HepG2 (cell line): Measurements from ENCODE around the gene DYNLT2B. TPM values are rescaled to one million over a fixed set of nuclear protein-coding genes. Genes with fewer than 3 reads are reported as not detected.
A peak's percentile ranks its signal among the peaks of the same experiment; 100 is the strongest.

Experiments used
- FOXP1 ChIP-seq, 2 experiments: fragments of 450-650 bp in 1 of 2; IDR thresholded peaks; 2 replicates each; pipeline ENCODE4 v1.6.1; 2017 to 2018; ENCODE audit warnings: antibody characterized with exemption in 1 of 2
- GTF3A ChIP-seq: sonication (generic); formaldehyde crosslinking; conservative IDR thresholded peaks from 2 replicates; pipeline ENCODE4 v1.4.0; 2020; ENCODE audit warnings: mild to moderate bottlenecking, missing genetic modification reagents
- MED13 ChIP-seq: sonication (generic); formaldehyde crosslinking; IDR thresholded peaks from 2 replicates; pipeline ENCODE4 v1.5.0; 2020; ENCODE audit warnings: missing genetic modification reagents
- PHB2 ChIP-seq: fragments of 450-650 bp; IDR thresholded peaks from 2 replicates; pipeline ENCODE4 v1.6.1; 2018; ENCODE audit not compliant: partially characterized antibody
- POLR2AphosphoS2 ChIP-seq: IDR thresholded peaks from 2 replicates; pipeline ENCODE4 v1.6.1; 2011; ENCODE audit warnings: low read depth, low read length, improper control_type of control experiment
- SAP130 ChIP-seq: IDR thresholded peaks from 2 replicates; pipeline ENCODE4 v1.6.1; 2016; ENCODE audit warnings: low read depth
- SIN3B ChIP-seq: fragments of 150-350 bp; IDR thresholded peaks from 2 replicates; pipeline ENCODE4 v1.6.1; 2014; ENCODE audit warnings: low read length
- SNRNP70 ChIP-seq: fragments of 200-400 bp; formaldehyde crosslinking; IDR thresholded peaks from 2 replicates; pipeline ENCODE4 v1.6.1; 2017; ENCODE audit warnings: mild to moderate bottlenecking, low read depth, low read length, moderate library complexity
- ZNF235 ChIP-seq: sonication (generic); formaldehyde crosslinking; IDR thresholded peaks from 2 replicates; pipeline ENCODE4 v1.8.1; 2023; ENCODE audit warnings: mild to moderate bottlenecking, missing genetic modification reagents, borderline replicate concordance
- ZNF333 ChIP-seq: sonication (generic); formaldehyde crosslinking; IDR thresholded peaks from 2 replicates; pipeline ENCODE4 v1.4.0; 2020; ENCODE audit warnings: mild to moderate bottlenecking, missing genetic modification reagents, borderline replicate concordance
- ZNF687 ChIP-seq: sonication (generic); formaldehyde crosslinking; IDR thresholded peaks from 2 replicates; pipeline ENCODE4 v1.5.1; 2020; ENCODE audit warnings: mild to moderate bottlenecking, missing genetic modification reagents, moderate library complexity
- ZNF891 ChIP-seq: sonication (generic); formaldehyde crosslinking; IDR thresholded peaks from 2 replicates; pipeline ENCODE4 v1.5.0; 2020; ENCODE audit warnings: mild to moderate bottlenecking, missing genetic modification reagents
- polyA plus RNA-seq, 8 experiments: library from polyadenylated mRNA; depleted of rRNA in 3 of 8; stranded (reverse) in 7 of 8; unstranded in 1 of 8; fragments of >200 nt; fragmentation: Illumina TruSeq in 4 of 8; extraction: Trizol in 4 of 8; gene quantifications; 2 replicates each; pipeline versions ENCODE4 v1.2.1 to v1.2.3, GENCODE V29; 2011 to 2016; ENCODE audit warnings: low read depth in 4 of 8, missing spikeins in 1 of 8, mixed read lengths in 1 of 8; ENCODE audit not compliant: insufficient read depth in 1 of 8
- total RNA-seq, 5 experiments: library from RNA; depleted of rRNA; stranded (reverse); fragments of >200 nt; fragmentation: Illumina TruSeq; extraction: Trizol; gene quantifications; 2 replicates each; pipeline ENCODE4 v1.2.3, GENCODE V29; 2016; ENCODE audit warnings: low read depth in 1 of 5
- TF ChIP-seq, protein P1 (sequence below): sonication (generic); formaldehyde crosslinking; IDR thresholded peaks from 2 replicates; pipeline ENCODE4 v1.5.1; 2020; ENCODE audit warnings: mild to moderate bottlenecking, missing genetic modification reagents, borderline replicate concordance

The DYNLT2B gene
- total and polyA plus RNA-seq, 2 of the 13 experiments (the other 11 are each of a cell fraction or from before 2014, with no cell fraction given), result 4.0 to 7.0 TPM

- TF ChIP-seq ZNF333 (no peak), SNRNP70 (no peak), SAP130 (CRISPR knock-in tag) (peak; percentile 93), ZNF891 (peak; percentile 75), ZNF235 (CRISPR knock-in tag) (peak; percentile 86; the same call in 1 of the 2 replicates), ZNF687 (CRISPR knock-in tag) (peak; percentile 92), FOXP1 (IDR thresholded peaks at IDR 0.05) (no peak), FOXP1 (CRISPR knock-in tag; IDR thresholded peaks at IDR 0.05) (no peak), GTF3A (CRISPR knock-in tag) (0 out of 2 replicates have a peak, but pooled peaks have one; percentile 51), SIN3B (no peak), PHB2 (no peak), POLR2AphosphoS2 (no peak), MED13 (CRISPR knock-in tag) (0 out of 2 replicates have a peak, but pooled peaks have one; percentile 17)
- TF ChIP-seq, protein P1, sequence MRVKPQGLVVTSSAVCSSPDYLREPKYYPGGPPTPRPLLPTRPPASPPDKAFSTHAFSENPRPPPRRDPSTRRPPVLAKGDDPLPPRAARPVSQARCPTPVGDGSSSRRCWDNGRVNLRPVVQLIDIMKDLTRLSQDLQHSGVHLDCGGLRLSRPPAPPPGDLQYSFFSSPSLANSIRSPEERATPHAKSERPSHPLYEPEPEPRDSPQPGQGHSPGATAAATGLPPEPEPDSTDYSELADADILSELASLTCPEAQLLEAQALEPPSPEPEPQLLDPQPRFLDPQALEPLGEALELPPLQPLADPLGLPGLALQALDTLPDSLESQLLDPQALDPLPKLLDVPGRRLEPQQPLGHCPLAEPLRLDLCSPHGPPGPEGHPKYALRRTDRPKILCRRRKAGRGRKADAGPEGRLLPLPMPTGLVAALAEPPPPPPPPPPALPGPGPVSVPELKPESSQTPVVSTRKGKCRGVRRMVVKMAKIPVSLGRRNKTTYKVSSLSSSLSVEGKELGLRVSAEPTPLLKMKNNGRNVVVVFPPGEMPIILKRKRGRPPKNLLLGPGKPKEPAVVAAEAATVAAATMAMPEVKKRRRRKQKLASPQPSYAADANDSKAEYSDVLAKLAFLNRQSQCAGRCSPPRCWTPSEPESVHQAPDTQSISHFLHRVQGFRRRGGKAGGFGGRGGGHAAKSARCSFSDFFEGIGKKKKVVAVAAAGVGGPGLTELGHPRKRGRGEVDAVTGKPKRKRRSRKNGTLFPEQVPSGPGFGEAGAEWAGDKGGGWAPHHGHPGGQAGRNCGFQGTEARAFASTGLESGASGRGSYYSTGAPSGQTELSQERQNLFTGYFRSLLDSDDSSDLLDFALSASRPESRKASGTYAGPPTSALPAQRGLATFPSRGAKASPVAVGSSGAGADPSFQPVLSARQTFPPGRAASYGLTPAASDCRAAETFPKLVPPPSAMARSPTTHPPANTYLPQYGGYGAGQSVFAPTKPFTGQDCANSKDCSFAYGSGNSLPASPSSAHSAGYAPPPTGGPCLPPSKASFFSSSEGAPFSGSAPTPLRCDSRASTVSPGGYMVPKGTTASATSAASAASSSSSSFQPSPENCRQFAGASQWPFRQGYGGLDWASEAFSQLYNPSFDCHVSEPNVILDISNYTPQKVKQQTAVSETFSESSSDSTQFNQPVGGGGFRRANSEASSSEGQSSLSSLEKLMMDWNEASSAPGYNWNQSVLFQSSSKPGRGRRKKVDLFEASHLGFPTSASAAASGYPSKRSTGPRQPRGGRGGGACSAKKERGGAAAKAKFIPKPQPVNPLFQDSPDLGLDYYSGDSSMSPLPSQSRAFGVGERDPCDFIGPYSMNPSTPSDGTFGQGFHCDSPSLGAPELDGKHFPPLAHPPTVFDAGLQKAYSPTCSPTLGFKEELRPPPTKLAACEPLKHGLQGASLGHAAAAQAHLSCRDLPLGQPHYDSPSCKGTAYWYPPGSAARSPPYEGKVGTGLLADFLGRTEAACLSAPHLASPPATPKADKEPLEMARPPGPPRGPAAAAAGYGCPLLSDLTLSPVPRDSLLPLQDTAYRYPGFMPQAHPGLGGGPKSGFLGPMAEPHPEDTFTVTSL, result no peak
Observed at GRCh38 chr3:196317687-196318467, at the start of gene DYNLT2B (continued).
